IMR-90 (cell line): Measurements from ENCODE around the gene DNAJC5. TPM values are rescaled to one million over a fixed set of nuclear protein-coding genes. Genes with fewer than 3 reads are reported as not detected.

ENCODE experiments used
- ATAC-seq: fragments of 200-7000 bp; cut with Tn5 transposase; 2 replicates; pipeline ENCODE4 v1.9.1; 2020; ENCODE audit warnings: low read depth, mild to moderate bottlenecking, moderate library complexity
- BruUV-seq: library from RNA; stranded (reverse); fragments of 400-500 nt; replicated peaks from 2 replicates; lab custom pipeline; 2021; lab: Mats Ljungman, UMichigan
- CTCF ChIA-PET: fragments of 300-600 bp; formaldehyde crosslinking; extraction: SDS; loops from one replicate; lab custom pipeline; 2021; ENCODE audit warnings: antibody characterized with exemption; lab: Yijun Ruan, JAX
- POLR2A ChIA-PET: fragments of 300-600 bp; sonication (Branson Sonifier 250); formaldehyde crosslinking; loops from one replicate; lab custom pipeline; 2022; ENCODE audit warnings: antibody characterized with exemption; ENCODE audit not compliant: unreplicated experiment; lab: Charles Lee
- DNase-seq: peaks from one replicate; pipeline ENCODE4 v3.0.0; 2013
- H2AFZ ChIP-seq: replicated peaks from 2 replicates; pipeline ENCODE3; 2013; ENCODE audit warnings: low read length, mild to moderate bottlenecking; ENCODE audit not compliant: poor library complexity
- H2AK5ac ChIP-seq: 2 replicates; pipeline ENCODE4 v1.6.1; 2013; ENCODE audit warnings: low read depth, low read length, inconsistent platforms
- H2AK9ac ChIP-seq: replicated peaks from 2 replicates; pipeline ENCODE3; 2013; ENCODE audit warnings: mild to moderate bottlenecking, low read depth, low read length, moderate library complexity; ENCODE audit not compliant: poor library complexity
- H2BK120ac ChIP-seq: 2 replicates; pipeline ENCODE4 v1.6.1; 2013; ENCODE audit warnings: low read depth, low read length, inconsistent platforms
- H2BK15ac ChIP-seq: 3 replicates; pipeline ENCODE4 v1.6.1; 2013; ENCODE audit warnings: low read depth, low read length, inconsistent platforms
- H2BK20ac ChIP-seq: 2 replicates; pipeline ENCODE4 v1.6.1; 2013; ENCODE audit warnings: low read depth, mild to moderate bottlenecking, inconsistent platforms, low read length, moderate library complexity
- H2BK5ac ChIP-seq: 2 replicates; pipeline ENCODE4 v1.6.1; 2013; ENCODE audit warnings: mild to moderate bottlenecking, low read depth, low read length, inconsistent platforms; ENCODE audit not compliant: poor library complexity, severe bottlenecking
- H3K14ac ChIP-seq: replicated peaks from 2 replicates; pipeline ENCODE4 v1.6.1; 2013; ENCODE audit warnings: low read depth, low read length, inconsistent platforms
- H3K18ac ChIP-seq: 2 replicates; pipeline ENCODE4 v1.6.1; 2013; ENCODE audit warnings: low read depth, low read length, control low read depth
- H3K23ac ChIP-seq: 2 replicates; pipeline ENCODE4 v1.6.1; 2013; ENCODE audit warnings: low read depth, low read length, inconsistent platforms
- H3K27ac ChIP-seq: 2 replicates; pipeline ENCODE4 v1.5.1; 2013; ENCODE audit warnings: mild to moderate bottlenecking, control low read depth, low read length; ENCODE audit not compliant: insufficient read depth
- H3K27me3 ChIP-seq: 2 replicates; pipeline ENCODE4 v1.6.1; 2013; ENCODE audit warnings: low read length; ENCODE audit not compliant: control insufficient read depth, insufficient read depth
- H3K36me3 ChIP-seq: 2 replicates; pipeline ENCODE4 v1.6.1; 2013; ENCODE audit warnings: low read length, mixed read lengths; ENCODE audit not compliant: control insufficient read depth, insufficient read depth
- H3K4ac ChIP-seq: 2 replicates; pipeline ENCODE4 v1.6.1; 2013; ENCODE audit warnings: low read depth, low read length, inconsistent platforms
- H3K4me1 ChIP-seq: 2 replicates; pipeline ENCODE4 v1.6.1; 2013; ENCODE audit warnings: low read length, mixed read lengths; ENCODE audit not compliant: control insufficient read depth, insufficient read depth
- H3K4me2 ChIP-seq: 2 replicates; pipeline ENCODE4 v1.6.1; 2013; ENCODE audit warnings: low read depth, mild to moderate bottlenecking, control low read depth, low read length, moderate library complexity
- H3K4me3 ChIP-seq: 2 replicates; pipeline ENCODE4 v1.5.1; 2013; ENCODE audit warnings: low read depth, mild to moderate bottlenecking, control low read depth, low read length, moderate library complexity; ENCODE audit not compliant: insufficient read depth
- H3K56ac ChIP-seq: 2 replicates; pipeline ENCODE4 v1.6.1; 2013; ENCODE audit warnings: low read length, inconsistent platforms; ENCODE audit not compliant: insufficient read depth; ENCODE audit errors: extremely low read depth
- H3K79me1 ChIP-seq, 2 experiments: 2 replicates each; pipeline ENCODE4 v1.6.1; 2013; ENCODE audit warnings: low read length in 2 of 2, inconsistent platforms in 1 of 2, low read depth in 1 of 2
- H3K9ac ChIP-seq: 2 replicates; pipeline ENCODE4 v1.6.1; 2013; ENCODE audit warnings: low read depth, low read length, control low read depth
- H3K9me1 ChIP-seq: 2 replicates; pipeline ENCODE4 v1.6.1; 2013; ENCODE audit warnings: low read length, inconsistent platforms; ENCODE audit not compliant: insufficient read depth
- H3K9me3 ChIP-seq: 2 replicates; pipeline ENCODE4 v1.6.1; 2013; ENCODE audit warnings: low read length; ENCODE audit not compliant: control insufficient read depth, insufficient read depth
- H4K20me1 ChIP-seq: 2 replicates; pipeline ENCODE4 v1.6.1; 2013; ENCODE audit warnings: low read length, inconsistent platforms; ENCODE audit not compliant: insufficient read depth
- H4K5ac ChIP-seq: 2 replicates; pipeline ENCODE4 v1.6.1; 2013; ENCODE audit warnings: mild to moderate bottlenecking, low read depth, low read length, control low read depth
- H4K8ac ChIP-seq, 2 experiments: 2 replicates each; pipeline ENCODE4 v1.6.1; 2013; ENCODE audit warnings: low read depth in 2 of 2, low read length in 2 of 2, control low read depth in 1 of 2, inconsistent platforms in 1 of 2
- H4K91ac ChIP-seq: 2 replicates; pipeline ENCODE4 v1.6.1; 2013; ENCODE audit warnings: low read depth, low read length, inconsistent platforms; ENCODE audit not compliant: insufficient read depth
- ELK1 ChIP-seq: fragments of 150-350 bp; IDR thresholded peaks from 2 replicates; pipeline ENCODE4 v1.6.1; 2016; ENCODE audit warnings: low read depth, mild to moderate bottlenecking, low read length, moderate library complexity, borderline replicate concordance
- FOS ChIP-seq: fragments of 150-350 bp; IDR thresholded peaks from 2 replicates; pipeline ENCODE4 v1.6.1; 2016; ENCODE audit warnings: low read depth, low read length
- MAFK ChIP-seq: IDR thresholded peaks from 2 replicates; pipeline ENCODE4 v1.6.1; 2012; ENCODE audit warnings: low read depth, low read length, improper control_type of control experiment
- MAZ ChIP-seq: IDR thresholded peaks from 2 replicates; pipeline ENCODE4 v1.6.1; 2012; ENCODE audit warnings: low read depth, mild to moderate bottlenecking, low read length, improper control_type of control experiment, moderate library complexity, borderline replicate concordance
- POLR2A ChIP-seq: IDR thresholded peaks from 2 replicates; pipeline ENCODE4 v1.6.1; 2012; ENCODE audit warnings: mild to moderate bottlenecking, low read depth, low read length
- RAD21 ChIP-seq: IDR thresholded peaks from 2 replicates; pipeline ENCODE4 v1.6.1; 2012; ENCODE audit warnings: low read length, improper control_type of control experiment
- RFX5 ChIP-seq: IDR thresholded peaks from 2 replicates; pipeline ENCODE4 v1.8.0; 2012; ENCODE audit warnings: low read depth, mild to moderate bottlenecking, low read length, moderate library complexity
- SMC3 ChIP-seq: fragments of 150-350 bp; IDR thresholded peaks from 2 replicates; pipeline ENCODE4 v1.6.1; 2016; ENCODE audit warnings: low read depth, mild to moderate bottlenecking, antibody characterized with exemption, low read length, moderate library complexity
- USF2 ChIP-seq: fragments of 150-350 bp; IDR thresholded peaks from 2 replicates; pipeline ENCODE4 v1.6.1; 2017; ENCODE audit warnings: mild to moderate bottlenecking, antibody characterized with exemption, low read length, low read depth
- WGBS, 2 experiments: methylation state at CpG; one replicate each; pipeline versions ENCODE4 v1.1.5 to v1.1.7; 2013; ENCODE audit warnings: missing lambda C conversion rate in 2 of 2; ENCODE audit not compliant: insufficient read length in 1 of 2; ENCODE audit errors: extremely low coverage in 2 of 2; 5-methylcytosine and 5-hydroxymethylcytosine counted together
- dilution Hi-C: fragments of 300-500 bp; cut with HindIII; formaldehyde crosslinking; loops from one replicate; pipeline ENCODE4 v1.14.3; 2018; ENCODE audit warnings: low sequenced_read_pairs; ENCODE audit not compliant: unreplicated experiment
- in situ Hi-C: fragments of 300-500 bp; cut with MboI; formaldehyde crosslinking; loops from 3 replicates; pipeline ENCODE4 v1.14.3; 2019; ENCODE audit warnings: low sequenced_read_pairs, inconsistent platforms, mixed read lengths
- intact Hi-C: fragments of 100-400 bp; cut with micrococcal nuclease; formaldehyde crosslinking; loops from 2 replicates; pipeline ENCODE4 v1.10.0; 2022
- polyA plus RNA-seq, 3 experiments: library from polyadenylated mRNA; depleted of rRNA; stranded (reverse); fragments of >200 nt; gene quantifications; 2 replicates each; pipeline ENCODE4 v1.2.3, GENCODE V29; 2012; ENCODE audit warnings: low replicate concordance in 1 of 3
- total RNA-seq: library from RNA; depleted of rRNA; stranded (reverse); fragments of >200 nt; gene quantifications from 2 replicates; pipeline ENCODE4 v1.2.3, GENCODE V29; 2012

The DNAJC5 gene
- total and polyA plus RNA-seq, 2 of the 4 experiments (the other 2 are of a cell fraction), result 35.6 to 45.2 TPM

- H3K27me3 ChIP-seq, result no peaks in the 10 kb centered on the region
- H3K56ac ChIP-seq, result no peak overlapping the region
- H3K9me1 ChIP-seq, result peaks cover 3% of the 10 kb centered on the region; the same call in 1 of the 2 replicates
- no peak for DNase-seq
- TF ChIP-seq FOS, result no peak
- no peak for TF ChIP-seq USF2
- TF ChIP-seq MAFK, result no peak
- no peak for TF ChIP-seq POLR2A
- no peak for TF ChIP-seq RFX5
- no peak for TF ChIP-seq MAZ
- no peak for TF ChIP-seq SMC3
- no peak for TF ChIP-seq ELK1
- TF ChIP-seq RAD21, result no peak
- peaks cover 12 to 25% of the 10 kb centered on the region in 2 experiments; a peak in 3 of 4 replicates for H3K79me1 ChIP-seq
- in situ Hi-C loops (no loop called here), dilution Hi-C loops (no loop called here), intact Hi-C loops (no loop called here)
- no peak overlapping the region for H4K5ac ChIP-seq
- no peak overlapping the region for H2BK15ac ChIP-seq
- peak overlapping the region; percentile 80 for H3K23ac ChIP-seq
- CTCF ChIA-PET, result no interaction called here
- H3K9ac ChIP-seq, result peak overlapping the region; percentile 59
- H3K18ac ChIP-seq, result no peak overlapping the region
- H2BK120ac ChIP-seq, result no peak overlapping the region
- H3K4ac ChIP-seq, result no peak overlapping the region
- H3K27ac ChIP-seq, result peak overlapping the region; percentile 18; the same call in 1 of the 2 replicates
- H3K4me2 ChIP-seq, result peak overlapping the region; percentile 83; the same call in 1 of the 2 replicates
- no peak overlapping the region for H2AFZ ChIP-seq
- no peak overlapping the region for H2BK5ac ChIP-seq
- POLR2A ChIA-PET, result interaction anchor here (0.6 kb wide), 1 partner anchor 12 kb away, joined by 3 read pairs; no protein-coding TSS in a partner anchor
- no peak overlapping the region for H4K91ac ChIP-seq
- H3K14ac ChIP-seq, result no peak overlapping the region
- no peaks in the 10 kb centered on the region for H3K9me3 ChIP-seq
- peaks cover 31% of the 10 kb centered on the region for H3K36me3 ChIP-seq
- peak overlapping the region; percentile 27; the same call in 1 of the 2 replicates for H2AK5ac ChIP-seq
- H3K4me3 ChIP-seq, result peak overlapping the region; percentile 92
- no peaks in the 10 kb centered on the region for H4K20me1 ChIP-seq
- no peak overlapping the region for H2BK20ac ChIP-seq
- H4K8ac ChIP-seq, result peak overlapping the region; percentile 47 to 64; a peak in 1 of 4 replicates
- BruUV-seq, result no TSS peak
- peak overlapping the region; percentile 99 for H2AK9ac ChIP-seq
- H3K4me1 ChIP-seq, result peaks cover 7% of the 10 kb centered on the region
- 68% methylated on average over 5 of the region's 14 CpGs; no CpG with 5 or more reads in 1 of the 2 experiments for WGBS, 2 experiments
- no peak for ATAC-seq
Measured at GRCh38 chr20:63968136-63968927, 73.4 kb downstream of the DNAJC5 start.
